ENCODE results near the gene GNG10. TPM values are rescaled to one million over a fixed set of nuclear protein-coding genes. Genes with fewer than 3 reads are reported as not detected.

The GNG10 gene
- total RNA-seq, 1 experiment from 2014 or later: 115 TPM

Other genes starting within 250 kb of the GNG10 start
- gene ECPAS, start 177.2 kb upstream of the GNG10 start, total RNA-seq (2014; rRNA removed; shearing (Covaris generic)): 40.6 and 49.5 TPM in 2 replicates
- 0.96 and 0.98 TPM in 2 replicates for gene ZNF483, start 136.4 kb upstream of the GNG10 start, total RNA-seq (2014; rRNA removed; shearing (Covaris generic))
- gene PTGR1, start 62.0 kb upstream of the GNG10 start, total RNA-seq (2014; rRNA removed; shearing (Covaris generic)): 86.5 and 92.4 TPM in 2 replicates
- gene DNAJC25, start 30.3 kb upstream of the GNG10 start, total RNA-seq (2014; rRNA removed; shearing (Covaris generic)): 7.4 and 8.3 TPM in 2 replicates
- not detected in 2 replicates for gene SHOC1, start 133.3 kb downstream of the GNG10 start, total RNA-seq (2014; rRNA removed; shearing (Covaris generic))
- gene UGCG, start 235.2 kb downstream of the GNG10 start, total RNA-seq (2014; rRNA removed; shearing (Covaris generic)): 21.7 and 27.8 TPM in 2 replicates